CD14-positive monocyte (primary cell): ENCODE measurements around the gene ZNF277. TPM values are rescaled to one million over a fixed set of nuclear protein-coding genes. Genes with fewer than 3 reads are reported as not detected.
A peak's percentile ranks its signal among the peaks of the same experiment; 100 is the strongest.

Experiments
- DNase-seq, 3 donors: peaks; one replicate each; pipeline ENCODE4 v3.0.0-alpha.2; 2011 to 2022
- H2AFZ ChIP-seq: 2 replicates; pipeline ENCODE4 v1.6.0; 2012; ENCODE audit warnings: mild to moderate bottlenecking, low read depth, low read length, inconsistent platforms; ENCODE audit not compliant: insufficient read depth, poor library complexity, severe bottlenecking
- H3K27ac ChIP-seq, 2 donors: 1 replicate in 1 of 2; 2 replicates in 1 of 2; pipeline ENCODE4 v1.5.1; 2012 to 2013; ENCODE audit warnings: low read length in 2 of 2, control low read depth in 1 of 2, inconsistent platforms in 1 of 2, low read depth in 1 of 2, mild to moderate bottlenecking in 1 of 2
- H3K27me3 ChIP-seq, 2 donors: one replicate each; pipeline versions ENCODE4 v1.6.0 to v1.6.1; 2011 to 2013; ENCODE audit warnings: low read length in 2 of 2; ENCODE audit not compliant: control insufficient read depth in 2 of 2, insufficient read depth in 2 of 2
- H3K36me3 ChIP-seq, 2 donors: replicated peaks in 1 of 2; 1 replicate in 1 of 2; 2 replicates in 1 of 2; pipeline versions ENCODE4 v1.5.1 to v1.6.1; 2012 to 2013; ENCODE audit warnings: low read length in 2 of 2, control low read depth in 1 of 2, inconsistent platforms in 1 of 2, mild to moderate bottlenecking in 1 of 2; ENCODE audit not compliant: insufficient read depth in 2 of 2, control insufficient read depth in 1 of 2
- H3K4me1 ChIP-seq, 2 donors: 1 replicate in 1 of 2; 2 replicates in 1 of 2; pipeline versions ENCODE4 v1.5.1 to v1.6.1; 2012 to 2013; ENCODE audit warnings: low read length in 2 of 2, control low read depth in 1 of 2, inconsistent platforms in 1 of 2, mild to moderate bottlenecking in 1 of 2, moderate library complexity in 1 of 2; ENCODE audit not compliant: insufficient read depth in 2 of 2, control insufficient read depth in 1 of 2
- H3K4me2 ChIP-seq: replicated peaks from 2 replicates; pipeline ENCODE3; 2012; ENCODE audit warnings: low read length, moderate library complexity, mild to moderate bottlenecking; ENCODE audit not compliant: poor library complexity, severe bottlenecking; ENCODE audit errors: extremely low read depth
- H3K4me3 ChIP-seq, 3 experiments: fragments of 200-600 bp in 1 of 3; sonication (generic) in 1 of 3; replicated peaks in 1 of 3; 1 replicate in 2 of 3; 2 replicates in 1 of 3; pipeline ENCODE4 v1.5.1; 2011 to 2013; ENCODE audit warnings: low read length in 3 of 3, mild to moderate bottlenecking in 3 of 3, control low read depth in 2 of 3, low read depth in 2 of 3, inconsistent platforms in 1 of 3, moderate library complexity in 1 of 3
- H3K79me2 ChIP-seq: 2 replicates; pipeline ENCODE4 v1.6.0; 2012; ENCODE audit warnings: mild to moderate bottlenecking, control low read depth, inconsistent platforms, low read length, moderate library complexity; ENCODE audit not compliant: insufficient read depth
- H3K9ac ChIP-seq: 2 replicates; pipeline ENCODE4 v1.6.0; 2017; ENCODE audit warnings: low read length, mild to moderate bottlenecking; ENCODE audit not compliant: insufficient read depth, poor library complexity, severe bottlenecking
- H3K9me3 ChIP-seq, 2 donors: replicated peaks in 1 of 2; 1 replicate in 1 of 2; 2 replicates in 1 of 2; pipeline versions ENCODE4 v1.5.1 to v1.6.1; 2012 to 2013; ENCODE audit warnings: low read length in 2 of 2, control low read depth in 1 of 2; ENCODE audit not compliant: control insufficient read depth in 1 of 2, insufficient read depth in 1 of 2
- H4K20me1 ChIP-seq: 2 replicates; pipeline ENCODE4 v1.6.0; 2012; ENCODE audit warnings: mild to moderate bottlenecking, low read length, control low read depth, moderate library complexity; ENCODE audit not compliant: insufficient read depth
- H3K27ac Mint-ChIP-seq, 7 donors: one replicate each; pipeline ENCODE4 v1.8.0; 2020; ENCODE audit warnings: mild to moderate bottlenecking in 7 of 7, mixed read lengths in 7 of 7, moderate library complexity in 6 of 7, inconsistent platforms in 2 of 7
- H3K27me3 Mint-ChIP-seq, 3 donors: one replicate each; pipeline ENCODE4 v1.8.0; 2021 to 2022; ENCODE audit warnings: low read depth in 3 of 3, mild to moderate bottlenecking in 3 of 3, mixed read lengths in 3 of 3, moderate library complexity in 3 of 3, inconsistent platforms in 1 of 3
- H3K36me3 Mint-ChIP-seq, 2 donors: one replicate each; pipeline ENCODE4 v1.8.0; 2020; ENCODE audit warnings: mixed read lengths in 2 of 2, inconsistent platforms in 1 of 2, mild to moderate bottlenecking in 1 of 2
- H3K4me1 Mint-ChIP-seq: one replicate; pipeline ENCODE4 v1.8.0; 2020; ENCODE audit warnings: mild to moderate bottlenecking, mixed read lengths
- H3K4me3 Mint-ChIP-seq, 2 donors: one replicate each; pipeline ENCODE4 v1.8.0; 2020; ENCODE audit warnings: mild to moderate bottlenecking in 2 of 2, mixed read lengths in 2 of 2, moderate library complexity in 1 of 2
- H3K9me3 Mint-ChIP-seq, 7 donors: one replicate each; pipeline ENCODE4 v1.8.0; 2020 to 2022; ENCODE audit warnings: mixed read lengths in 7 of 7, mild to moderate bottlenecking in 6 of 7, moderate library complexity in 6 of 7, inconsistent platforms in 2 of 7
- WGBS: methylation state at CpG from one replicate; pipeline ENCODE4 v1.1.5; 2013; ENCODE audit warnings: missing lambda C conversion rate; ENCODE audit not compliant: insufficient coverage; 5-methylcytosine and 5-hydroxymethylcytosine counted together
- intact Hi-C, 2 donors: fragments of 100-400 bp; cut with micrococcal nuclease; formaldehyde crosslinking; loops; one replicate each; pipeline versions ENCODE4 v1.15.0 to v1.15.1; 2023
- polyA plus RNA-seq, 3 donors: library from polyadenylated mRNA; depleted of rRNA in 1 of 3; unstranded in 2 of 3; stranded (reverse) in 1 of 3; fragments of 300-500 nt in 2 of 3; fragments of >200 nt in 1 of 3; fragmentation: Illumina TruSeq in 2 of 3; gene quantifications; 1 replicate in 2 of 3; 2 replicates in 1 of 3; pipeline ENCODE4 v1.2.3, GENCODE V29; 2012 to 2021
- TF ChIP-seq, protein P1 (sequence below): fragments of 200-600 bp; IDR thresholded peaks from one replicate; pipeline ENCODE4 v1.8.0; 2022; ENCODE audit warnings: antibody characterized with exemption, mild to moderate bottlenecking

The ZNF277 gene
- polyA plus RNA-seq, 3 donors: 17.5 to 20.7 (median 20.0) TPM

DNA sequence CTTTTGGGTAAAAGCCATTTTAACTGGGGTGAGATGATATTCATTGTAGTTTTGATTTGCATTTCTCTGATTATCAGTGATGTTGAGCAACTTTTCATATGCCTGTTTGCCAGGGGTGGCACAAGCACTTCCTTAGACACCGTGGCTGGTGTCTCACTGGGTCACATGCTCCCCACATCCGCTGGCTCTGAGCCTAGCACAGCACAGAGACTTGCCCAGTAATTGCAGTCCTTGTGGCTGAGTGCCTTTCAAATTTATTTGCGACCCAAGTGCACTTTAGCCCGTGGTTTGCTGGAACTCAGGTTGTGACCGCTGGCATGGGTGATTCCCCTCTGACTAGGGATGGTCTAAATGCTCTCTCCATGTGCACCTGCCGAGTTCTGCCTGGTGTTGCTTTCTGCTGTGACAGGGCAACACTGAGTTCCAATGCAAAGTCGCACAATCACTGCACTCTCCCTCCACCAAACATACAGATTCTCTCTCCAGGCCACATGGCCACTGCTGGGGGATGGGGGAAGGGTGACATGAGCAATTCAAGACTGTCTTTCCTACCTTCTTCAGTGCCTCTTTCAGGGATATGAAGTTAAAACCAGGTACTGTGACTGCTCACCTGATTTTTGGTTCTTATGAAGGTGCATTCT lies 66.5 kb downstream of the ZNF277 start:
- TF ChIP-seq, protein P1, sequence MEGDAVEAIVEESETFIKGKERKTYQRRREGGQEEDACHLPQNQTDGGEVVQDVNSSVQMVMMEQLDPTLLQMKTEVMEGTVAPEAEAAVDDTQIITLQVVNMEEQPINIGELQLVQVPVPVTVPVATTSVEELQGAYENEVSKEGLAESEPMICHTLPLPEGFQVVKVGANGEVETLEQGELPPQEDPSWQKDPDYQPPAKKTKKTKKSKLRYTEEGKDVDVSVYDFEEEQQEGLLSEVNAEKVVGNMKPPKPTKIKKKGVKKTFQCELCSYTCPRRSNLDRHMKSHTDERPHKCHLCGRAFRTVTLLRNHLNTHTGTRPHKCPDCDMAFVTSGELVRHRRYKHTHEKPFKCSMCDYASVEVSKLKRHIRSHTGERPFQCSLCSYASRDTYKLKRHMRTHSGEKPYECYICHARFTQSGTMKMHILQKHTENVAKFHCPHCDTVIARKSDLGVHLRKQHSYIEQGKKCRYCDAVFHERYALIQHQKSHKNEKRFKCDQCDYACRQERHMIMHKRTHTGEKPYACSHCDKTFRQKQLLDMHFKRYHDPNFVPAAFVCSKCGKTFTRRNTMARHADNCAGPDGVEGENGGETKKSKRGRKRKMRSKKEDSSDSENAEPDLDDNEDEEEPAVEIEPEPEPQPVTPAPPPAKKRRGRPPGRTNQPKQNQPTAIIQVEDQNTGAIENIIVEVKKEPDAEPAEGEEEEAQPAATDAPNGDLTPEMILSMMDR: no peak
- H3K4me2 ChIP-seq: no peak overlapping the region
- H3K4me3 ChIP-seq: no peak overlapping the region
- H3K36me3 ChIP-seq: no peaks in the 10 kb centered on the region
- peaks cover 9% of the 10 kb centered on the region for H3K4me1 Mint-ChIP-seq
- H4K20me1 ChIP-seq: peaks cover 6% of the 10 kb centered on the region
- no peak overlapping the region for H3K9ac ChIP-seq
- H3K9me3 ChIP-seq: peaks cover 7% of the 10 kb centered on the region in 2 donors
- no peak overlapping the region for H3K4me3 Mint-ChIP-seq
- intact Hi-C loops: no loop called here
- no peaks in the 10 kb centered on the region for H3K79me2 ChIP-seq
- H3K27me3 Mint-ChIP-seq: no peaks in the 10 kb centered on the region
- H3K36me3 Mint-ChIP-seq: peaks cover 5 to 9% of the 10 kb centered on the region in 2 donors
- DNase-seq: peak; percentile 18 to 52 (median 49)
- no peak overlapping the region for H3K27ac ChIP-seq
- peak overlapping the region in 4 of 7 donors; percentile 16 to 79 (median 46) for H3K27ac Mint-ChIP-seq
- no peak overlapping the region for H2AFZ ChIP-seq
- peaks cover 0 to 9% of the 10 kb centered on the region in 2 donors for H3K4me1 ChIP-seq
- no peaks in the 10 kb centered on the region for H3K27me3 ChIP-seq
- WGBS: 63% methylated on average over 5 of the region's 7 CpGs
- peaks cover 0 to 12% (median 9%) of the 10 kb centered on the region in 7 donors for H3K9me3 Mint-ChIP-seq

DNA sequence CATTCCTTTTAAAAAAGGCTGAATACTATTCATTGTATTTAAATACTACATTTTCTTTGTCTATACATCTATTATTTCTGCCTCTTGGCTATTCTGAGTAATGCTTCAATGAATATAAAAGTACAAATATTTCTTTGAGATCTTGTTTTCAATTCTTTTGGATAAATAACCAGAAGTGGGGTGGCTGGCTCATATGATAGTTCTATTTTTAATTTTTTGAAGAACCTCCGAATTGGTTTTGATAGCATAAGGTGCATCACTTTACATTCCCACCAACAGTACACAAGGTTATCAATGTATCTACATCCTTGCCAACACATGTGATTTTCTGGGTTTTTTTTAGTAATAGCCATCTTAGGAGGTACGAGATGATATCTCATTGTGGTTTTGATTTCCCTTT lies 72.5 kb downstream of the ZNF277 start:
- intact Hi-C loops: no loop called here
- no peaks in the 10 kb centered on the region for H3K4me1 Mint-ChIP-seq

More for the DNA sequence above, 72.5 kb downstream of the ZNF277 start:
- Histone ChIP-seq H3K36me3 (no peaks in the 10 kb centered on the region), H3K27ac (no peak overlapping the region), H3K9me3 (no peaks in the 10 kb centered on the region), H3K4me2 (no peak overlapping the region), H2AFZ (no peak overlapping the region), H3K9ac (no peak overlapping the region), H4K20me1 (peaks cover 22% of the 10 kb centered on the region), H3K4me3 (no peak overlapping the region), H3K79me2 (no peaks in the 10 kb centered on the region), H3K4me1 (no peaks in the 10 kb centered on the region), H3K27me3 (no peaks in the 10 kb centered on the region)
- no peak for DNase-seq
- no peaks in the 10 kb centered on the region for H3K36me3 Mint-ChIP-seq
- H3K4me3 Mint-ChIP-seq: no peak overlapping the region
- TF ChIP-seq, protein P1: no peak
- peaks cover 0 to 7% (median 0%) of the 10 kb centered on the region in 7 donors for H3K9me3 Mint-ChIP-seq
- no peak overlapping the region for H3K27ac Mint-ChIP-seq
- H3K27me3 Mint-ChIP-seq: peaks cover 0 to 2% (median 0%) of the 10 kb centered on the region in 3 donors
- no CpG with 5 or more reads among the region's 2 CpGs for WGBS
